Measurements from ENCODE around the gene RIN1.

DNA sequence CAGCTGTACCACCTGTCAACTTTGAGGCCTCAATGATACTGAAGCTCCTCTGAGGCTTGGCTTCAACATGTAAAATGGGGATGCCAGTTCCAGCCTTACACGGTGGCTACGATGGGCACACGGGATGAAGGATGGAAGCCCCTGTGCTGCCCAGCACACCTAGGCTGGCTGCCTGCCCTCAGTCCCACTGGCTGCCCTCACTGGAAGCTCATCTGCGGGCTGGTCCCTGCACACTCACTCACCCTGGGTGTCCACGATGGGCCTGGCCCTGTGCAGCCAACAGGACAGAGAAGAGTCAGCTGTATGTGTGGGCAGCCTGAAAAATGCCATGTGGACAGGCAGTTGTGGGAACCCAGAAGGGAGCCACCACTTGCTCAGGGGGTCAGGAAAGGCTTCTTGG, 49.5 kb downstream of the RIN1 start:
- TF ChIP-seq, protein P1, sequence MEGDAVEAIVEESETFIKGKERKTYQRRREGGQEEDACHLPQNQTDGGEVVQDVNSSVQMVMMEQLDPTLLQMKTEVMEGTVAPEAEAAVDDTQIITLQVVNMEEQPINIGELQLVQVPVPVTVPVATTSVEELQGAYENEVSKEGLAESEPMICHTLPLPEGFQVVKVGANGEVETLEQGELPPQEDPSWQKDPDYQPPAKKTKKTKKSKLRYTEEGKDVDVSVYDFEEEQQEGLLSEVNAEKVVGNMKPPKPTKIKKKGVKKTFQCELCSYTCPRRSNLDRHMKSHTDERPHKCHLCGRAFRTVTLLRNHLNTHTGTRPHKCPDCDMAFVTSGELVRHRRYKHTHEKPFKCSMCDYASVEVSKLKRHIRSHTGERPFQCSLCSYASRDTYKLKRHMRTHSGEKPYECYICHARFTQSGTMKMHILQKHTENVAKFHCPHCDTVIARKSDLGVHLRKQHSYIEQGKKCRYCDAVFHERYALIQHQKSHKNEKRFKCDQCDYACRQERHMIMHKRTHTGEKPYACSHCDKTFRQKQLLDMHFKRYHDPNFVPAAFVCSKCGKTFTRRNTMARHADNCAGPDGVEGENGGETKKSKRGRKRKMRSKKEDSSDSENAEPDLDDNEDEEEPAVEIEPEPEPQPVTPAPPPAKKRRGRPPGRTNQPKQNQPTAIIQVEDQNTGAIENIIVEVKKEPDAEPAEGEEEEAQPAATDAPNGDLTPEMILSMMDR (IDR thresholded peaks at IDR 0.05) = no peak
- TF ChIP-seq POLR2A (IDR thresholded peaks at IDR 0.05) = no peak

Measured in heart left ventricle (tissue), 13 donors.